Measurements from ENCODE around the gene RNF169. TPM values are rescaled to one million over a fixed set of nuclear protein-coding genes. Genes with fewer than 3 reads are reported as not detected.

RNF169 gene
- total RNA-seq, 4 donors from 2014 or later, result 20.1 to 23.4 (median 22.3) TPM

- Histone ChIP-seq H3K9me3 (no peaks in the 10 kb centered on the region), H3K36me3 (peaks cover 0 to 91% (median 6%) of the 10 kb centered on the region in 3 donors), H3K27me3 (no peaks in the 10 kb centered on the region), H3K27ac (no peak overlapping the region), H3K4me3 (no peak overlapping the region), H3K4me1 (peaks cover 0 to 5% (median 0%) of the 10 kb centered on the region in 4 donors)
- TF ChIP-seq POLR2A (IDR thresholded peaks at IDR 0.05) (no peak), CTCF (IDR thresholded peaks at IDR 0.05) (no peak), EP300 (IDR thresholded peaks at IDR 0.05) (no peak)
- WGBS, 2 donors, result 39 to 54% methylated on average over 2 of the region's 2 CpGs
- DNase-seq (ENCODE audit: low spot score in 2 of 2), result no peak
Observed at GRCh38 chr11:74840486-74840885, 91.8 kb downstream of the RNF169 start.

GRCh38 chr11:74842967-74843366, 94.3 kb downstream of the RNF169 start:
- no peak overlapping the region for H3K4me3 ChIP-seq
- no peak overlapping the region for H3K27ac ChIP-seq
- no peaks in the 10 kb centered on the region for H3K27me3 ChIP-seq
- peaks cover 0 to 83% (median 0%) of the 10 kb centered on the region in 3 donors for H3K36me3 ChIP-seq
- WGBS, 2 donors, result 89 to 100% methylated on average over 3 to 13 of the region's 13 CpGs
- TF ChIP-seq EP300 (IDR thresholded peaks at IDR 0.05), result no peak
- TF ChIP-seq POLR2A (IDR thresholded peaks at IDR 0.05), result no peak
- no peak for TF ChIP-seq CTCF (IDR thresholded peaks at IDR 0.05)
- H3K9me3 ChIP-seq, result no peaks in the 10 kb centered on the region
- DNase-seq (ENCODE audit: low spot score in 2 of 2), result no peak
- peaks cover 0 to 5% (median 0%) of the 10 kb centered on the region in 4 donors for H3K4me1 ChIP-seq

GRCh38 chr11:74844072-74844471, 95.4 kb downstream of the RNF169 start:
- TF ChIP-seq POLR2A (IDR thresholded peaks at IDR 0.05), result no peak
- TF ChIP-seq CTCF (IDR thresholded peaks at IDR 0.05), result no peak
- TF ChIP-seq EP300 (IDR thresholded peaks at IDR 0.05), result no peak
- Histone ChIP-seq H3K9me3 (no peaks in the 10 kb centered on the region), H3K4me3 (no peak overlapping the region), H3K4me1 (peaks cover 0 to 4% (median 0%) of the 10 kb centered on the region in 4 donors), H3K27ac (no peak overlapping the region), H3K36me3 (peaks cover 0 to 82% (median 0%) of the 10 kb centered on the region in 3 donors), H3K27me3 (no peaks in the 10 kb centered on the region)
- no peak for DNase-seq (ENCODE audit: low spot score in 2 of 2)
- WGBS, 2 donors, result 77 to 85% methylated on average over 3 of the region's 3 CpGs

- WGBS, 2 donors, result 91 to 93% methylated on average over 4 of the region's 4 CpGs
- Histone ChIP-seq H3K4me1 (peaks cover 0 to 4% (median 0%) of the 10 kb centered on the region in 4 donors), H3K36me3 (peaks cover 0 to 78% (median 0%) of the 10 kb centered on the region in 3 donors)
Observed at GRCh38 chr11:74844865-74845264, 96.2 kb downstream of the RNF169 start.

More at GRCh38 chr11:74844865-74845264, 96.2 kb downstream of the RNF169 start:
- Histone ChIP-seq H3K9me3 (no peaks in the 10 kb centered on the region), H3K4me3 (no peak overlapping the region), H3K27me3 (no peaks in the 10 kb centered on the region), H3K27ac (no peak overlapping the region)
- TF ChIP-seq POLR2A (IDR thresholded peaks at IDR 0.05) (no peak), CTCF (IDR thresholded peaks at IDR 0.05) (no peak), EP300 (IDR thresholded peaks at IDR 0.05) (no peak)
- no peak for DNase-seq (ENCODE audit: low spot score in 2 of 2)
